SK-MEL-5 (cell line): Measurements from ENCODE around the gene LCP2. TPM values are rescaled to one million over a fixed set of nuclear protein-coding genes. Genes with fewer than 3 reads are reported as not detected.

Source experiments
- DNase-seq: peaks from one replicate; pipeline ENCODE4 v3.0.0-alpha.2; 2016; ENCODE audit warnings: low read depth, low spot score
- in situ Hi-C: cut with HindIII; loops from 2 replicates; pipeline ENCODE4 v1.10.0; 2016; ENCODE audit warnings: low sequenced_read_pairs, high pct_unique_total_duplicates, low pct_unique_long_range_greater_than_20kb
- total RNA-seq: library from RNA; depleted of rRNA; stranded (reverse); fragments of >200 nt; shearing (Covaris generic); gene quantifications from 2 replicates; pipeline ENCODE4 v1.2.3, GENCODE V29; 2014; rRNA removed

LCP2 gene
- total RNA-seq, 1 experiment from 2014 or later: 0.26 TPM

- in situ Hi-C loops: no loop called here
- no peak for DNase-seq
Measured at GRCh38 chr5:170217831-170218230, 79.7 kb downstream of the LCP2 start.

GRCh38 chr5:170216257-170216864 lies 81.2 kb downstream of the LCP2 start:
- DNase-seq: peak; percentile 68
- in situ Hi-C loops: no loop called here

- no peak for DNase-seq
- in situ Hi-C loops: no loop called here
Measured at GRCh38 chr5:170211575-170212334, 85.8 kb downstream of the LCP2 start.

- no peak for DNase-seq
- in situ Hi-C loops: no loop called here
Measured at GRCh38 chr5:170206958-170207357, 90.6 kb downstream of the LCP2 start.

- DNase-seq: no peak
- in situ Hi-C loops: no loop called here
Measured at GRCh38 chr5:170206216-170206615, 91.4 kb downstream of the LCP2 start.

GRCh38 chr5:170204202-170204601 lies 93.4 kb downstream of the LCP2 start:
- no peak for DNase-seq
- in situ Hi-C loops: no loop called here

- in situ Hi-C loops: no loop called here
Measured at GRCh38 chr5:170202117-170202516, 95.5 kb downstream of the LCP2 start.

GRCh38 chr5:170201311-170201710 lies 96.3 kb downstream of the LCP2 start:
- in situ Hi-C loops: no loop called here
- DNase-seq: no peak

More at GRCh38 chr5:170202117-170202516, 95.5 kb downstream of the LCP2 start:
- DNase-seq: no peak

- no peak for DNase-seq
- in situ Hi-C loops: no loop called here
Measured at GRCh38 chr5:170200876-170201275, 96.7 kb downstream of the LCP2 start.

Other genes with a start within 250 kb of the LCP2 start
- not detected in 2 replicates for gene FOXI1, start 191.9 kb downstream of the LCP2 start, total RNA-seq
- gene C5orf58, start 64.8 kb downstream of the LCP2 start, total RNA-seq: not detected in 2 replicates
- gene KCNMB1, start 91.6 kb upstream of the LCP2 start, total RNA-seq: not detected in 2 replicates
- not detected in 2 replicates for gene KCNIP1, start 206.2 kb upstream of the LCP2 start, total RNA-seq